SJCRH30 (cell line): Measurements from ENCODE around the gene NPHP1. TPM values are rescaled to one million over a fixed set of nuclear protein-coding genes. Genes with fewer than 3 reads are reported as not detected.
A peak's percentile ranks its signal among the peaks of the same experiment; 100 is the strongest.
"Not testable (repeated sequence)": the region's sequence is repeated elsewhere in the genome, so short reads cannot be mapped to it uniquely, and the experiment has no call there.

ENCODE experiments used
- DNase-seq, 2 experiments: peaks; one replicate each; pipeline ENCODE4 v3.0.0-alpha.2; 2015 to 2020
- H3K27ac ChIP-seq: fragments of 250-450 bp; sonication (Bioruptor Pico); 2 replicates; pipeline ENCODE4 v1.5.1; 2020; ENCODE audit warnings: mild to moderate bottlenecking, moderate library complexity
- H3K27me3 ChIP-seq: fragments of 250-450 bp; sonication (Bioruptor Pico); 2 replicates; pipeline ENCODE4 v1.5.1; 2020; ENCODE audit warnings: mild to moderate bottlenecking, moderate library complexity
- H3K36me3 ChIP-seq: fragments of 250-450 bp; sonication (Bioruptor Pico); 2 replicates; pipeline ENCODE4 v1.5.1; 2020; ENCODE audit warnings: mild to moderate bottlenecking, moderate library complexity
- H3K4me1 ChIP-seq: fragments of 250-450 bp; sonication (Bioruptor Pico); 2 replicates; pipeline ENCODE4 v1.5.1; 2020; ENCODE audit warnings: mild to moderate bottlenecking, moderate library complexity
- H3K4me3 ChIP-seq: fragments of 250-450 bp; sonication (Bioruptor Pico); 2 replicates; pipeline ENCODE4 v1.5.1; 2020; ENCODE audit warnings: mild to moderate bottlenecking, moderate library complexity
- H3K9me3 ChIP-seq: fragments of 250-450 bp; sonication (Bioruptor Pico); replicated peaks from 2 replicates; pipeline ENCODE4 v1.5.1; 2020; ENCODE audit warnings: mild to moderate bottlenecking, moderate library complexity
- total RNA-seq: library from RNA; depleted of rRNA; stranded (reverse); fragments of >200 nt; shearing (Covaris generic); gene quantifications from 2 replicates; pipeline ENCODE4 v1.2.3, GENCODE V29; 2014

Gene NPHP1
- total RNA-seq, 1 experiment from 2014 or later = 4.4 TPM

DNA sequence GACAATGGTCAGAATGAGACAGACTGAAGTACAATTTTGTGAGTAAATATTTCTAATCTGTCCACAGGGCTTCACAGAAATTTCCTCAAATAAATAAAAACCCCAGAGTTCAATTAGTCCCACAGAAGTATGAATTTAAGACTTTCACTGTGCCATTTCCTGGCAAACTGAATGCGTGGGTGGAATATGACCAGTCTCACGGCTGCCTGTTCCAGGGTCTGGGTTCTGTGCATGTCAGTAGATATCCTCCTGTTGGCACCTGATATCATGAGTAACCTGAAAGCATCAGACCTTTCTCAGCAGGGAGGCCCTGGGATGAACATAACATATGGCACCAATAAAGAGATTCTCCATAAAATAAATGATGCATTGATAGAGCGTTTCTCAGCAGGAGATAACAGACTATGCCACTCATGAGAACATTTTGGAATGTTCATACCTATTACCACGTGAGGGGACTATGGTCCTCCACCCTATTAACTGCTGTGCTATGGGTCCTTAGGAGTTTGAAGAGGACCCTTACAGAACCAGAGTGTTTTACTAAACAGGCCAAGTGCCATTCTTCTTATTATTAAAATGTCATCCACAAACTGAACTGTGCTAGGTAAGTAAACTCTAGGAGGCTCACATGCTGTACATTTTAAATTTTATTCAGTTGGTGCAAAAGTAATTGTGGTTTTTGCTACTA, 78.6 kb downstream of the NPHP1 start:
- Histone ChIP-seq H3K27ac (no peak overlapping the region), H3K4me3 (no peak overlapping the region)
- no peak for DNase-seq

DNA sequence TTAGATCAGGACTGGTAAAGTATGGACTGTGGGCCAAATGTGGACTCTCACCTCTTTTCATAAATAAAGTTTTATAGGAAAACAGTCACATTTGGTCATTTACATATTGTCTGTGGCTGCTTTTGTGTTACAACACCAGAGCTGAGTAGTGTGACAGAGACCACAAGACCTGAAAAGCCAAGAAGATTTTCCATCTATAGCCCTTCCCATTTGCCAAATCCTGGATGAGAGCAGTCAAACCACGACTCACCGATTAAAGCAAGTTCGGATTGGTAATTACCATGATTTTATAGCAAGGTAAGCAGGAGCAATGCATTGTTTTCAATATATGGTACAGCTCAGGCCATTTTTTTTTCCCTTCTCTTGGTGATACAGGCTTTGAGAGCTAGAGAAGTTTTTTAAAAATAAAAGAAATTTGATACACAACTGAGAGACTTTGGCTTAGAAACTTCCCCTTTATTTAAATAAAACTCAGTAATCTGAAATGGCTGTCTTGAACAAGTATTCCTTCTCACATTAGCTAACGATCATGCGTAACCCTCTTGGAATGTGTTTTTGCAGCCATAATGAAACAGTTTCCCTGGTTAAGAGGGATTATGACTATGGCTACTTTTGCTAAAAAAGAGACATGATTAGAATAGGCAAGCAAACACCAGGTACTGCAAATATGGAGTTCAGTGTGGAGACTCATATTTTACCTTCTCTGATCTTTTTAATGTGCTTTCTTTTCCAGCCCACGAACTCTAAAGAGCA, 79.7 kb downstream of the NPHP1 start:
- no peaks in the 10 kb centered on the region for H3K27me3 ChIP-seq
- H3K4me1 ChIP-seq = no peaks in the 10 kb centered on the region
- H3K27ac ChIP-seq = no peak overlapping the region
- no peak for DNase-seq
- H3K9me3 ChIP-seq = no peaks in the 10 kb centered on the region
- no peak overlapping the region for H3K4me3 ChIP-seq
- H3K36me3 ChIP-seq = no peaks in the 10 kb centered on the region

More for the DNA sequence above, 78.6 kb downstream of the NPHP1 start:
- H3K36me3 ChIP-seq = no peaks in the 10 kb centered on the region
- H3K9me3 ChIP-seq = no peaks in the 10 kb centered on the region
- H3K4me1 ChIP-seq = no peaks in the 10 kb centered on the region
- no peaks in the 10 kb centered on the region for H3K27me3 ChIP-seq

DNA sequence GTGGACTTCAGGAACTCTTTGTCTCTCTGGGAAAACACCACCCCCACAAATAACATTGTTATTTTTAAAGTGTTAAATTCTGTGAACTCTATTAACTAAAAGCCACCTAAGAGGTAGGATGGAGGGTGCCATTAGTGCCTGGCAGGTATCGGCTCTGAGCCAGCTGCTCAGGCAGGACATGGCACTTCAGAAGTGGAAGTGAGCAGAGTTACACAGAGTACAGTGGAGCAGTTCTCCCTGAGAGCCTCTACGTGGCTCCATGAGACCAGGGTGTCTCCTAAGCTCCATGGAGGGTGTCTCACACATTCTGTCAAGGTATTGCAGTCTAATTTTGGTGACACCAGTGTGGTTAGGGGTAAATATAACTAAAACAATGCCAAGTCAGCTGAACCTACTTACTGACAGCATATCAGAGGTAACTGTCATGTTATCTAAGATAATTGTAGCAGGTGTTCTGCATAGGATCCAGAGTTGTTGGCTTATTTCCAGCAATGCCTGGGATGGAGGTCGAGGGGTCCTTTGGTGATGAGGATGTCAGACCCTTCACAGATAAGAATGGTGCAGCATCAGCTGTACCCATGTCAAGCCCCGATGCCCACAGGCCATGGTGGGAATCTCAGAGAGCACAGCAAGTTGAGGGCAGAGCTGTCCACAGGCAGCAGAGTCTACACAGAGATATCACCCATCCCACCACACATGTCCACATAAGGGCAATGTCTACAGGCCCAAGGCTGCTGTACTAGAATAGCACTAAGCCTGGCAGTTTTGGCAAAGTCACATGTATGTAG, 80.6 kb downstream of the NPHP1 start:
- Histone ChIP-seq H3K4me1 (no peaks in the 10 kb centered on the region), H3K36me3 (no peaks in the 10 kb centered on the region), H3K9me3 (no peaks in the 10 kb centered on the region), H3K27me3 (no peaks in the 10 kb centered on the region), H3K4me3 (no peak overlapping the region), H3K27ac (no peak overlapping the region)
- DNase-seq = no peak

DNA sequence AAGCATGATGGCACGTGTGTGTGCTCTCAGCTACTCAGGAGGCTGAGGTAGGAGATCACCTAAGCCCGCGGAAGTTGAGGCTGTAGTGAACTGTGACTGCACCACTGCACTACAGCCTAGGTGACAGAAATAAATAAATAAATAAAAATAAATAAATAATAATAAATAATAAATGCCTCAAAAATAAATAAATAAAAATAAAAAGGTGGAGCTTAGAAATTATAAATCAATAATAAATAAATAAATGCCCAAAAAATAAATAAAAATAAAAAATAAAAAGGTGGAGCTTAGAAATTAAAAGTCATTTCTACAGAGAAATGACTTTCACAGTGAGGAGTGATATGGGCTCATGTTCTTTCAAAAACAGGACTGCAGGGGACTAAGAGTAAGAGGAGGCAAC, 83.2 kb downstream of the NPHP1 start:
- Histone ChIP-seq H3K27me3 (no peaks in the 10 kb centered on the region; the same call in 1 of the 2 replicates), H3K36me3 (no peaks in the 10 kb centered on the region), H3K9me3 (no peaks in the 10 kb centered on the region), H3K4me3 (no peak overlapping the region), H3K4me1 (no peaks in the 10 kb centered on the region), H3K27ac (no peak overlapping the region)
- no peak for DNase-seq

DNA sequence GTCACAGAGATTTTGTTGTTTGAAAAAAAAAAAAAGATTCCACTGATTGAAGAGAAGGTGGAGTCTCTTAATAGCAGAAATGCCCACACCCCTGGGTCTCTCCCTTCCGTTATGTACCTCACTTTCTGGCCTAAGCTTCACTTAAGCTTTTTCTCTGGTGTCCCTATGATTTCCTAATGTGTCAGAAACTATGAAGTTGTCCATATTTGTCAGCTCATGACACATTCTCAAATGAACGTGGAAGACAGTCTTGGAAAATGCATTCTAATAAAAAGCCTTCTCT, 83.8 kb downstream of the NPHP1 start:
- Histone ChIP-seq H3K4me1 (no peaks in the 10 kb centered on the region), H3K27ac (no peak overlapping the region), H3K27me3 (no peaks in the 10 kb centered on the region; the same call in 1 of the 2 replicates), H3K36me3 (no peaks in the 10 kb centered on the region), H3K9me3 (no peaks in the 10 kb centered on the region), H3K4me3 (no peak overlapping the region)
- DNase-seq = no peak

DNA sequence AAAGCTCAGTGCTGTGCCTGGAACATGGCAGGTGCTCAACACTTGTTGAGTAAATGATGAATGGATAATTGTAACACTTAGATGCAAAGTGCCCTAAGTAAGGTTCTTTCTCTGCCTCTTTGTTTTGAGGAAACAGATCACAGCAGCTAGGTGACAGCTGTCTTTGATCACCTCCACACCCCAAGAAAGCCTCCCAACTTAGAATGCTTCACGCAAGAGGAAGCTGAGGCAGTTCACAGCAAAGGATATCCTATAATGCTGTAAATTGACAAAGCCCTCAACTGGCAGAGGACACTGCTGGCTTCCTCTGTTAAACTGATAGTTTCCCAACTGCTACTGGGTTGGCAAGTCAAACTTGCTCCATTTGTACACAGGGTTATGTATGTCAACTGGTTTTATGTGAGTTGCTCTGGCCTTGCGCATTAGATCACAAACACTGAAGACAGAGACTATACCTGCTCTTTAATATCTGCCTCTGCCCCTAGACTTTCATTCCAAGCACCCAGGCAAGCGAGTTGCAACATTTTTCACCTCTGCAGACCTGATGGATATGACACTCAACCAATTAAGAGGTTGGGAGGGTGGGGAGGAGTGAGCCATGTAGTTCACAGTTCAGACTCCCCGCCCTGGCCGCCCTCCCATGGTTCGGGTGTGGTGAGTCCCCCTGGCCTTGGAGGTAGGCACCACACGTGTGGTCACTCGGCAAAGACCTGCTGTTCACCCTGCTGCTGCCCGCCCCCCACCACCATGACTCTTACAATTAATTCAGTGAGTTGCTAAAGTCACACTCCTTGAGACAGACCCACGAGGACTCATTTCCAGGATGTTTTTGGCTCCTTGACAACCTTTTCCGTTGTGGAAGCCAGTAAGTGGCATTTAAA, 84.4 kb downstream of the NPHP1 start:
- no peak for DNase-seq
- Histone ChIP-seq H3K27ac (no peak overlapping the region), H3K9me3 (no peaks in the 10 kb centered on the region), H3K4me3 (no peak overlapping the region), H3K4me1 (no peaks in the 10 kb centered on the region), H3K36me3 (no peaks in the 10 kb centered on the region), H3K27me3 (no peaks in the 10 kb centered on the region; the same call in 1 of the 2 replicates)

DNA sequence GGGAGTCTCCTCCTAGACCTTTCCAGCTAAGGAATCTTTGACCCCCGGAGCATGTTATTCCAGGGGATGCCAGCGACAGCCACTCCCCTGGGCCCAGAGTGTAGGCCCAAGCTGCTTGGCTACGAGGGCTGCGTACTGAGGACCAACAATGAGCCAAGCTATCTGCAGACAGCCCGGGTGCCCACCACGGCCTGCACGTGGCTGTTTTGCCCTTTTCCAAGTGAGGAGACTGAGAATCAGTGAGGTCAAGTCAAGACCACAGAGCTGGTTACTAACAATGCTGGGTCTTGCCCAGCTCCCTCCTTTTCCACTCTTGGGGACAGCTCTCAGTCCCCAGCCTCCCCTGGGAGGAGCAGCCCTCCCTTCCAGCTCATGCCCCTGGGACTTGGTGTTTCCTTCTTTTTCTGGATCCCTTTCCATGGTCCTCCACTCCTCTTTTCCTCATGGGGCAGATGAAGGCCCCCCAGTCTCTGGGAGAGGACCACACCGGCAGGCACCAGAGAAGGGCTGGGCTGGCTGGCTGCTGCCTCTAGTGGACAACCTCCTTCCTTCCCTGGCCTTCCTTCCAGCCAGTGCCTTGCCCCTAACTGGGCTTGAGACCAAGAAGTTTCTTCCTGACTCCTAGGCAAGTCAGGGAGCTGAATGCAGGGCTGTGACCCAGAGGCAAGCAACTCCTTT, 88.6 kb downstream of the NPHP1 start:
- DNase-seq = no peak
- Histone ChIP-seq H3K27ac (no peak overlapping the region), H3K4me3 (no peak overlapping the region), H3K4me1 (no peaks in the 10 kb centered on the region), H3K9me3 (no peaks in the 10 kb centered on the region), H3K36me3 (no peaks in the 10 kb centered on the region), H3K27me3 (no peaks in the 10 kb centered on the region; the same call in 1 of the 2 replicates)

DNA sequence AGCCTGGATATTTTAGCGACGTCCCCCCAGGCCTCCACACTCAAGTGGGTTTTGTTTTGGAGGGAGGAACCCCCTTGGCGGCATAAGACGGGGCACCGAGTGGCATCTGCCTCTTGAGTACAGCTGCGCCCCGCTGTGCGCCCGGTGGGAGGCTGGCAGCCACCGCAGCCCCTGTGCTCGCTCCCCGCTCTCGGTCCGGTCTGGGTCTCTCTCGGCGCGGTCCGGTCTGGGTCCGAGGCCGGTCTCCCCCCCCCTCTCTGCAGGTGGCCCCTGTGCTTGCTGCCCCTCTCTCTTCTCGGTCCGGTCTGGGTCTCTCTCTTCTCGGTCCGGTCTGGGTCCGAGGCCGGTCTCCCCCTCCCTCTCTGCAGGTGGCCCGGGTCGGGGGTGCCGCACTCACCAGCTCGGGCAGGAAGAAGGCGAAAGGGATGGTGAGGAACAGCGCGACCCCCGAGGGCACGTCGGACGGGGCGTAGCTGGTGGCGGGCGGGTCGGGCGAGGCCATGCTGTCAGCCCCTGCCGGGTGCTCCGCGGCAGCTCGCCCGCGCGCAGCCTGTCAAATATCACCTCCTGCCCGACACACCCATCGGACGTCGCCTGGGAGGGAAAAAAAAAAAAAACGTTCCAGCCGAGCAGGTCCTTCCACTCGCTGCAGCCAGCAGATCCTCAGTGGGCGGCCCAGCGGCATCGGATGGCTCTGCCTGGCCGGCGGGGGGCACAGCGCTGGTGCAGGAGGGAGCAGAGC, 89.4 kb downstream of the NPHP1 start, which contains the start of gene MALL:
Gene MALL, minus strand, starts transcription at position 532 of the 742 bp plus-strand sequence. Its CDS starts 30 bp downstream, at position 502.
- no peak for DNase-seq
- no peak within 1 kb of the TSS for H3K4me3 ChIP-seq

DNA sequence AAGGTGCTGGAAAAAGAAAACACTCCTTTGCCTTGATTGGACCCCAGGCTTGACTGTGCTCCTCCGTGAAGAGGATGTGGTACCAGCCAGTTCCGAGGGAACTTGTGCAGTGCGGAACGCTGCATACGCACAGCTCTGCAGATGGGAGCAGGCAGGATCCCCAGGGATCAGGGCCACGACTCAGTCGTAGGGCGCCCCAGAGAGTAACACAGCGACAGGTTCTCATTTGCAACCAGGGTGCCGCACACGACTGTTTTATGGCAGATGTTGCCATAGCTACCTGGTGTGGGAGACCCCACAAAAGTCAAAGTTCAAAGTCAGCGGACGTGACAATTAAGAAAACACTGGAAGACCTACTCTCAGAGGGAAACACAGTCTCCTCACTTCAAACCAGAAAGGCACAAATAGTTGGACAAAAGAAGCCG, 90.0 kb downstream of the NPHP1 start:
- no peaks in the 10 kb centered on the region for H3K4me1 ChIP-seq
- H3K27ac ChIP-seq = no peak overlapping the region
- H3K9me3 ChIP-seq = no peaks in the 10 kb centered on the region
- no peak for DNase-seq
- no peak overlapping the region for H3K4me3 ChIP-seq
- no peaks in the 10 kb centered on the region; the same call in 1 of the 2 replicates for H3K27me3 ChIP-seq
- H3K36me3 ChIP-seq = no peaks in the 10 kb centered on the region

More for the DNA sequence above, 89.4 kb downstream of the NPHP1 start, which contains the start of gene MALL:
- no peaks in the 10 kb centered on the region for H3K9me3 ChIP-seq
- no peak within 1 kb of the TSS for H3K27ac ChIP-seq
- no peaks in the 10 kb centered on the region; the same call in 1 of the 2 replicates for H3K27me3 ChIP-seq
- H3K4me1 ChIP-seq = no peaks in the 10 kb centered on the region
- no peaks in the 10 kb centered on the region for H3K36me3 ChIP-seq

DNA sequence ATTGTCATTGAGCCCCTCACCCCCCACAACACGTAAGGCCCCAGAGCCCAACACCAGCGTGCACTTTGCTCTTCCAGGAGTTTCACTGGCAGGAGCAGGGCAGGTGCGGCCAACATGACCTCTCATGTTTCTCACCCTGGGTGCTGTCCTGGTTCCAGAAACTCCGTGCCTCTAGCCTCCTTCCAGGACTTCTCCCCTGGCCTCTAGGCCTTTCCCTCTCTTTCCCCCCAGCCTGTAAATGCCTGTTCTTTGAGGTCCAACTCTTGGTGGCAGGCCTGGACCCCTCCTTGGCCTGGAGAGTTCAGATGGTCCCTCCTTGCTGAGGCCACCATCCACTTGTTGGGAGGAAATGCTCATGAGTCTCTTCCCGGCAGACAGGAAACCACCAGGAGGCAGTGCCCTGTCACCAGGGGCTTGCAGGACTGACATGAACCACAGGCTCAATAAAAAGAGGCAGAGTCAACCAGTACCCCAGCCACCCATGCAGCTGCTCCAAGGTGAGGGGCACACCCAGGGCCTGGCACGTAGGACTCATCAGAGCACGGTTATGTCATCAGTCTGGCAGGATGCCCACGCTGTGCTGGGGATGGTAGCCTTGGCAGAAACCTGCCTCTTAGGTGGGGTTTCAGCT, 90.7 kb downstream of the NPHP1 start:
- Histone ChIP-seq H3K4me3 (no peak overlapping the region), H3K27ac (no peak overlapping the region), H3K36me3 (no peaks in the 10 kb centered on the region), H3K9me3 (no peaks in the 10 kb centered on the region), H3K27me3 (no peaks in the 10 kb centered on the region; the same call in 1 of the 2 replicates), H3K4me1 (no peaks in the 10 kb centered on the region)
- DNase-seq = no peak

DNA sequence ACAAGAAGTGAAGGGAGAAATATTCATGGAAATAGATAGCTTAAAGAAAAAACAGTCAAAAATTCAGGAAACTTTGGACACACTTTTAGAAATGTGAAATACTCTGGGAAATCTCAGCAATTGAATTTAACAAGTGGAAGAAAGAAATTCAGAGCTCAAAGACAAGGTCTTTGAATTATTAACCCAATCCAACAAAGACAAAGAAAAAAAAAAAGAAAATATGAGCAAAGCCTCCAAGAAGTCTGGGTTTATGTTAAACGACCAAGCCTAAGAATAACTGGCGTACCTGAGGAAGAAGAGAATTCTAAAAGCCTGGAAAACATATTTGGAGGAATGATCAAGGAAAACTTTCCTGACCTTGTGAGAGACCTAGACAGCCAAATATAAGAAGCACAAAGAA, 96.5 kb downstream of the NPHP1 start:
- not testable (repeated sequence) for H3K4me1 ChIP-seq, H3K9me3 ChIP-seq, H3K4me3 ChIP-seq, H3K36me3 ChIP-seq, H3K27me3 ChIP-seq, DNase-seq, H3K27ac ChIP-seq

DNA sequence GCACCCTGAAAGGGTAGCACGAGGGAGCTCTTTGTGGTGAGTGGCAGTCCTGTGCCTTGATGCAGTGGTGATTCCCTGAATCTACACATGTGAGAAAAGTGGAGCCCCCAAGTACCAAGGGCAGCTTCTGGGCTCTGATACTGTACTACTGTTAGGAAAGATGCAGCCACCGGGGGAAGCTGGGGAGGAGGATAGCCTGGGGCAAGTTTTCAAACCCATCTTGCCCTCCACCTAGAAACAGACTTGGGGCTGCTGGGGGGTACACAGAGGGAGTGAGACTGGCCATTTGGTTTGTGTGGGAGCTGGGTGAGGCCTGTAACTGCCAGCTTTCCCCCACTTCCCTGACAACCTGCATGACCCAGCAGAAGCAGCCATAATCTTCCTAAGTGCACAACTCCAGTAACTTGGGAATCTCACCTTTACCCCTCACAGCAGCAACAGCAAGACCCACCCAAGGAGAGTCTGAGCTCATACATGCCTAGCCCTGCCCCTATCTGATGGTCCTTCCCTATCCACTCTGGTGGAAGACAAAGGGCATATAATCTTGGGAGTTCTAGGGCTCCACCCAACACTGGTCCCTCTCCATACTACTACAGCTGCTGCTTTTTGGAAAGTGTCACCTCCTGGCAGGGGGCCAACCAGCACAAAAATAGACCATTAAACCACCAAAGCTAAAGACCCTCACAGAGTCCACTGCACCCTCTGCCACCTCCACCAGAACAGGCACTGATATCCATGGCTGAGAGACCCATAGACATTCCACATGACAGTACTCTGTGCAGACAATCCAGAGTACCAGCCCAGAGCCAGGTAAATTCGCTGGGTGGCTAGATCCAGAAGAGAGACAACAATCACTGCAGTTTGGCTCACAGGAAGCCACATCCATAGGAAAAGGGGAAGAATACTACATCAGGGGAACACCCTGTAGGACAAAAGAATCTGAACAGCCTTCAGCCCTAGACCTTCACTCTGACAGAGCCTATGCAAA, 97.4 kb downstream of the NPHP1 start:
- Histone ChIP-seq H3K4me3 (no peak overlapping the region), H3K27ac (no peak overlapping the region), H3K36me3 (no peaks in the 10 kb centered on the region), H3K27me3 (no peaks in the 10 kb centered on the region), H3K4me1 (no peaks in the 10 kb centered on the region), H3K9me3 (no peaks in the 10 kb centered on the region)
- DNase-seq = peak in 1 of 2 experiments; percentile 30
